MM.1S (cell line): Measurements from ENCODE around the gene RSRC1.

ENCODE experiments used
- DNase-seq: peaks from one replicate; pipeline ENCODE4 v3.0.0-alpha.2; 2015
- H2AFZ ChIP-seq: fragments of 300-600 bp; sonication (generic); 2 replicates; pipeline ENCODE4 v1.6.0; 2016; ENCODE audit warnings: antibody characterized with exemption, low read length
- H3F3A ChIP-seq: fragments of 300-600 bp; sonication (generic); 2 replicates; pipeline ENCODE4 v1.6.1; 2016; ENCODE audit warnings: mild to moderate bottlenecking, antibody characterized with exemption, low read length, moderate library complexity, mixed read lengths; ENCODE audit not compliant: insufficient read depth
- H3K27ac ChIP-seq: fragments of 300-600 bp; sonication (generic); 2 replicates; pipeline ENCODE4 v1.5.1; 2016; ENCODE audit warnings: mild to moderate bottlenecking, low read length
- H3K27me3 ChIP-seq: fragments of 300-600 bp; sonication (generic); replicated peaks from 2 replicates; pipeline ENCODE4 v1.6.0; 2016; ENCODE audit warnings: low read length; ENCODE audit not compliant: insufficient read depth
- H3K36me3 ChIP-seq: fragments of 300-600 bp; sonication (generic); replicated peaks from 2 replicates; pipeline ENCODE4 v1.6.1; 2016; ENCODE audit warnings: mild to moderate bottlenecking, low read length, mixed read lengths; ENCODE audit not compliant: insufficient read depth
- H3K4me1 ChIP-seq: fragments of 300-600 bp; sonication (generic); 2 replicates; pipeline ENCODE4 v1.6.1; 2016; ENCODE audit warnings: low read length, mixed read lengths
- H3K4me2 ChIP-seq: fragments of 300-600 bp; sonication (generic); 2 replicates; pipeline ENCODE4 v1.6.0; 2016; ENCODE audit warnings: low read depth, low read length
- H3K4me3 ChIP-seq: fragments of 300-600 bp; sonication (generic); 2 replicates; pipeline ENCODE4 v1.5.1; 2016; ENCODE audit warnings: low read length, mixed read lengths
- H3K79me2 ChIP-seq: fragments of 300-600 bp; sonication (generic); 2 replicates; pipeline ENCODE4 v1.6.1; 2016; ENCODE audit warnings: mixed run types, low read length, mixed read lengths
- H3K9ac ChIP-seq: fragments of 300-600 bp; sonication (generic); 2 replicates; pipeline ENCODE4 v1.6.1; 2016; ENCODE audit warnings: low read length, mixed read lengths
- H3K9me2 ChIP-seq: fragments of 300-600 bp; sonication (generic); replicated peaks from 2 replicates; pipeline ENCODE4 v1.6.1; 2016; ENCODE audit warnings: mild to moderate bottlenecking, low read length, mixed read lengths; ENCODE audit not compliant: insufficient read depth
- H3K9me3 ChIP-seq: fragments of 300-600 bp; sonication (generic); replicated peaks from 2 replicates; pipeline ENCODE4 v1.6.1; 2016; ENCODE audit warnings: mild to moderate bottlenecking, low read length, mixed read lengths; ENCODE audit not compliant: insufficient read depth
- H4K20me1 ChIP-seq: fragments of 300-600 bp; sonication (generic); 2 replicates; pipeline ENCODE4 v1.6.1; 2016; ENCODE audit warnings: mild to moderate bottlenecking, low read length, moderate library complexity, mixed read lengths; ENCODE audit not compliant: insufficient read depth
- CTCF ChIP-seq: fragments of 300-600 bp; sonication (generic); IDR thresholded peaks from 2 replicates; pipeline ENCODE4 v1.5.1; 2016; ENCODE audit warnings: antibody characterized with exemption, low read length, mixed read lengths
- EZH2 ChIP-seq: fragments of 300-600 bp; sonication (generic); optimal IDR thresholded peaks from 2 replicates; pipeline ENCODE3; 2017; ENCODE audit warnings: low read depth, mild to moderate bottlenecking, antibody characterized with exemption, low read length, mixed read lengths
- EZH2phosphoT487 ChIP-seq: fragments of 300-600 bp; sonication (generic); IDR thresholded peaks from 2 replicates; pipeline ENCODE4 v1.6.1; 2018; ENCODE audit warnings: antibody characterized with exemption, low read length

Gene RSRC1

GRCh38 chr3:158098309-158098639, 11.6 kb upstream of the RSRC1 start:
- Histone ChIP-seq H3K27me3 (peaks cover 16% of the 10 kb centered on the region; the same call in 1 of the 2 replicates), H2AFZ (peak overlapping the region; percentile 100)

GRCh38 chr3:158098834-158099424, 11.0 kb upstream of the RSRC1 start:
- Histone ChIP-seq H4K20me1 (no peaks in the 10 kb centered on the region), H3K4me1 (0 out of 2 replicates have a peak, but pooled peaks cover 5% of the 10 kb centered on the region), H3K9me3 (no peaks in the 10 kb centered on the region), H3F3A (peaks cover 9% of the 10 kb centered on the region), H3K9ac (no peak overlapping the region), H3K4me2 (peak overlapping the region; percentile 98; the same call in 1 of the 2 replicates), H3K27ac (no peak overlapping the region), H2AFZ (no peak overlapping the region), H3K4me3 (no peak overlapping the region), H3K27me3 (peaks cover 16% of the 10 kb centered on the region; the same call in 1 of the 2 replicates), H3K9me2 (no peaks in the 10 kb centered on the region), H3K36me3 (no peaks in the 10 kb centered on the region), H3K79me2 (no peaks in the 10 kb centered on the region)
- DNase-seq = no peak
- TF ChIP-seq EZH2phosphoT487 = no peak
- no peak for TF ChIP-seq CTCF
- no peak for TF ChIP-seq EZH2

More at GRCh38 chr3:158098309-158098639, 11.6 kb upstream of the RSRC1 start:
- DNase-seq = no peak
- H3K4me2 ChIP-seq = peak overlapping the region; percentile 98
- peak overlapping the region; percentile 89 for H3K4me3 ChIP-seq
- H3K9ac ChIP-seq = no peak overlapping the region
- no peaks in the 10 kb centered on the region for H3K36me3 ChIP-seq
- 0 out of 2 replicates have a peak, but pooled peaks cover 5% of the 10 kb centered on the region for H3K4me1 ChIP-seq
- H4K20me1 ChIP-seq = no peaks in the 10 kb centered on the region
- no peak overlapping the region for H3K27ac ChIP-seq
- H3F3A ChIP-seq = peaks cover 9% of the 10 kb centered on the region
- H3K9me2 ChIP-seq = no peaks in the 10 kb centered on the region
- H3K9me3 ChIP-seq = no peaks in the 10 kb centered on the region
- TF ChIP-seq CTCF (no peak), EZH2phosphoT487 (no peak), EZH2 (no peak)
- H3K79me2 ChIP-seq = no peaks in the 10 kb centered on the region

GRCh38 chr3:158100681-158101080, 9.2 kb upstream of the RSRC1 start:
- no peaks in the 10 kb centered on the region for H3K9me3 ChIP-seq
- H3K36me3 ChIP-seq = no peaks in the 10 kb centered on the region
- no peak overlapping the region for H3K4me2 ChIP-seq
- DNase-seq = no peak
- H2AFZ ChIP-seq = no peak overlapping the region
- no peak overlapping the region for H3K27ac ChIP-seq
- TF ChIP-seq CTCF = no peak
- TF ChIP-seq EZH2phosphoT487 = no peak
- no peak for TF ChIP-seq EZH2
- no peaks in the 10 kb centered on the region for H4K20me1 ChIP-seq
- H3F3A ChIP-seq = peaks cover 9% of the 10 kb centered on the region
- H3K4me3 ChIP-seq = no peak overlapping the region
- H3K79me2 ChIP-seq = no peaks in the 10 kb centered on the region
- no peaks in the 10 kb centered on the region for H3K9me2 ChIP-seq
- H3K4me1 ChIP-seq = 0 out of 2 replicates have a peak, but pooled peaks cover 5% of the 10 kb centered on the region
- H3K9ac ChIP-seq = no peak overlapping the region
- peaks cover 16% of the 10 kb centered on the region; the same call in 1 of the 2 replicates for H3K27me3 ChIP-seq
